ENCODE measurements around the gene ECHS1. TPM values are rescaled to one million over a fixed set of nuclear protein-coding genes. Genes with fewer than 3 reads are reported as not detected.

The ECHS1 gene
- total and polyA plus RNA-seq, 9 of the 15 experiments (the other 6 are each of a cell fraction or from before 2014, with no cell fraction given): 16.6 to 100 (median 68.1) TPM

- TF ChIP-seq MGA (IDR thresholded peaks at IDR 0.05) (peak; percentile 92), ZNF780A (CRISPR knock-in tag; IDR thresholded peaks at IDR 0.05) (no peak), GTF2E2 (tag; IDR thresholded peaks at IDR 0.05) (no peak), FOXM1 (IDR thresholded peaks at IDR 0.05; ENCODE audit: low read depth) (peak; percentile 26; the same call in 1 of the 2 replicates), FOXM1 (CRISPR knock-in tag; IDR thresholded peaks at IDR 0.05; ENCODE audit: low read depth) (no peak), CBX8 (IDR thresholded peaks at IDR 0.05; ENCODE audit: borderline replicate concordance, extremely low read depth, low read depth, low read length, poor library complexity, severe bottlenecking) (no peak), RAD21 (CRISPR knock-in tag; conservative IDR thresholded peaks at IDR 0.05 in 1 of 2, IDR thresholded peaks at IDR 0.05 in 1 of 2) (no peak), CEBPG (CRISPR knock-in tag; IDR thresholded peaks at IDR 0.05) (no peak), CEBPG (tag; conservative IDR thresholded peaks at IDR 0.05 in 1 of 2, IDR thresholded peaks at IDR 0.05 in 1 of 2) (no peak), ZNF134 (CRISPR knock-in tag; conservative IDR thresholded peaks at IDR 0.05) (no peak), JUNB (CRISPR knock-in tag; conservative IDR thresholded peaks at IDR 0.05) (no peak), ZNF253 (CRISPR knock-in tag; conservative IDR thresholded peaks at IDR 0.05) (no peak), MIER1 (IDR thresholded peaks at IDR 0.05; ENCODE audit: low read depth) (no peak), FIP1L1 (IDR thresholded peaks at IDR 0.05; ENCODE audit: low read depth, low read length, poor library complexity, severe bottlenecking) (no peak), KHSRP (IDR thresholded peaks at IDR 0.05) (no peak), ELF4 (CRISPR knock-in tag; IDR thresholded peaks at IDR 0.05) (no peak)
Observed at GRCh38 chr10:133359972-133360610, 13.1 kb downstream of the ECHS1 start (continued).
